Osteoblast (primary cell): ENCODE results near the gene SLC22A12. TPM values are rescaled to one million over a fixed set of nuclear protein-coding genes. Genes with fewer than 3 reads are reported as not detected.

ENCODE experiments used
- DNase-seq: peaks from one replicate; pipeline ENCODE4 v3.0.0; 2011; ENCODE audit warnings: low spot score, mixed read lengths; ENCODE audit not compliant: insufficient read length; ENCODE audit errors: missing footprints
- H2AFZ ChIP-seq: 2 replicates; pipeline ENCODE4 v1.6.0; 2011; ENCODE audit warnings: mild to moderate bottlenecking, low read length
- H3K27ac ChIP-seq: 2 replicates; pipeline ENCODE4 v1.5.1; 2011; ENCODE audit warnings: mild to moderate bottlenecking, low read depth, low read length, moderate library complexity
- H3K27me3 ChIP-seq: 2 replicates; pipeline ENCODE4 v1.6.0; 2012; ENCODE audit warnings: mild to moderate bottlenecking, control low read depth, inconsistent platforms, low read length, moderate library complexity; ENCODE audit not compliant: insufficient read depth
- H3K36me3 ChIP-seq: 2 replicates; pipeline ENCODE4 v1.5.1; 2011; ENCODE audit warnings: mild to moderate bottlenecking, low read length, control low read depth, moderate library complexity; ENCODE audit not compliant: insufficient read depth
- H3K4me1 ChIP-seq: 2 replicates; pipeline ENCODE4 v1.5.1; 2011; ENCODE audit warnings: mild to moderate bottlenecking, low read length, control low read depth, moderate library complexity; ENCODE audit not compliant: insufficient read depth
- H3K4me2 ChIP-seq: 2 replicates; pipeline ENCODE4 v1.6.0; 2011; ENCODE audit warnings: mild to moderate bottlenecking, low read length; ENCODE audit not compliant: insufficient read depth
- H3K4me3 ChIP-seq: fragments of 200-600 bp; sonication (generic); 3 replicates; pipeline ENCODE4 v1.5.1; 2012; ENCODE audit warnings: mild to moderate bottlenecking, low read length, inconsistent platforms; ENCODE audit not compliant: insufficient read depth
- H3K79me2 ChIP-seq: 2 replicates; pipeline ENCODE4 v1.6.0; 2012; ENCODE audit warnings: mild to moderate bottlenecking, low read length, control low read depth, inconsistent platforms; ENCODE audit not compliant: insufficient read depth
- H3K9me3 ChIP-seq: 2 replicates; pipeline ENCODE4 v1.5.1; 2011; ENCODE audit warnings: low read depth, low read length, control low read depth
- H4K20me1 ChIP-seq: 2 replicates; pipeline ENCODE4 v1.6.0; 2012; ENCODE audit warnings: mild to moderate bottlenecking, low read length, control low read depth; ENCODE audit not compliant: insufficient read depth
- total RNA-seq: library from RNA; depleted of rRNA; stranded (reverse); fragments of >200 nt; gene quantifications from 2 replicates; pipeline ENCODE4 v1.2.3, GENCODE V29; 2012
- TF ChIP-seq, protein P1 (sequence below): IDR thresholded peaks from 2 replicates; pipeline ENCODE4 v1.5.1; 2011; ENCODE audit warnings: mild to moderate bottlenecking, low read depth, low read length, moderate library complexity; ENCODE audit errors: extremely low read depth

Gene SLC22A12
- total RNA-seq, 1 donor = not detected

DNA sequence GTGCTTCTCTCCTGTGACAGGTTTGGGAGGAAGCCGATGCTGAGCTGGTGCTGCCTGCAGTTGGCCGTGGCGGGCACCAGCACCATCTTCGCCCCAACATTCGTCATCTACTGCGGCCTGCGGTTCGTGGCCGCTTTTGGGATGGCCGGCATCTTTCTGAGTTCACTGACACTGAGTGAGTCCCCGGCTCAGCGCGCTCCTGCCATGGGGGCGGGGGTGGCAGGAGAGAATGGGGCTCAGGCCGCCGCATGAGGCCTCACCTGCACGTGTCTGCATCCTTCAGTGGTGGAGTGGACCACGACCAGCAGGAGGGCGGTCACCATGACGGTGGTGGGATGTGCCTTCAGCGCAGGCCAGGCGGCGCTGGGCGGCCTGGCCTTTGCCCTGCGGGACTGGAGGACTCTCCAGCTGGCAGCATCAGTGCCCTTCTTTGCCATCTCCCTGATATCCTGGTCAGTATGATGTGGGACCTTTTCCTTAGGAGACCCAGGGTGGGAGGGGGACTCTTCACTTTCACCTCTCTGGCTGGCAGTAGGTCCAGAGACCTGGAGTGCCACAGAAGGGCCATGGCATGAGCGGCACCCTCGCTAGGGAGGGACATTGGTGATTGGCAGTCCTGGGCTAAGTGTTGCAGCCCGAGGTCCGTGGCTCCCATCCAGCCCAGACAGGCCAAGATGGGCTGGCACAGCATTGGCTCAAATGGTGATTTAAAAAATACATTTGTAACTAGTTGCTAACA, 28.9 kb upstream of the SLC22A12 start:
- no peak overlapping the region for H3K27ac ChIP-seq
- TF ChIP-seq, protein P1, sequence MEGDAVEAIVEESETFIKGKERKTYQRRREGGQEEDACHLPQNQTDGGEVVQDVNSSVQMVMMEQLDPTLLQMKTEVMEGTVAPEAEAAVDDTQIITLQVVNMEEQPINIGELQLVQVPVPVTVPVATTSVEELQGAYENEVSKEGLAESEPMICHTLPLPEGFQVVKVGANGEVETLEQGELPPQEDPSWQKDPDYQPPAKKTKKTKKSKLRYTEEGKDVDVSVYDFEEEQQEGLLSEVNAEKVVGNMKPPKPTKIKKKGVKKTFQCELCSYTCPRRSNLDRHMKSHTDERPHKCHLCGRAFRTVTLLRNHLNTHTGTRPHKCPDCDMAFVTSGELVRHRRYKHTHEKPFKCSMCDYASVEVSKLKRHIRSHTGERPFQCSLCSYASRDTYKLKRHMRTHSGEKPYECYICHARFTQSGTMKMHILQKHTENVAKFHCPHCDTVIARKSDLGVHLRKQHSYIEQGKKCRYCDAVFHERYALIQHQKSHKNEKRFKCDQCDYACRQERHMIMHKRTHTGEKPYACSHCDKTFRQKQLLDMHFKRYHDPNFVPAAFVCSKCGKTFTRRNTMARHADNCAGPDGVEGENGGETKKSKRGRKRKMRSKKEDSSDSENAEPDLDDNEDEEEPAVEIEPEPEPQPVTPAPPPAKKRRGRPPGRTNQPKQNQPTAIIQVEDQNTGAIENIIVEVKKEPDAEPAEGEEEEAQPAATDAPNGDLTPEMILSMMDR = no peak
- H3K9me3 ChIP-seq = no peaks in the 10 kb centered on the region
- H3K4me1 ChIP-seq = no peaks in the 10 kb centered on the region
- H4K20me1 ChIP-seq = no peaks in the 10 kb centered on the region
- no peak overlapping the region for H2AFZ ChIP-seq
- no peak overlapping the region for H3K4me2 ChIP-seq
- peak; percentile 52 for DNase-seq
- H3K27me3 ChIP-seq = no peaks in the 10 kb centered on the region
- H3K79me2 ChIP-seq = no peaks in the 10 kb centered on the region
- H3K36me3 ChIP-seq = no peaks in the 10 kb centered on the region
- no peak overlapping the region for H3K4me3 ChIP-seq

DNA sequence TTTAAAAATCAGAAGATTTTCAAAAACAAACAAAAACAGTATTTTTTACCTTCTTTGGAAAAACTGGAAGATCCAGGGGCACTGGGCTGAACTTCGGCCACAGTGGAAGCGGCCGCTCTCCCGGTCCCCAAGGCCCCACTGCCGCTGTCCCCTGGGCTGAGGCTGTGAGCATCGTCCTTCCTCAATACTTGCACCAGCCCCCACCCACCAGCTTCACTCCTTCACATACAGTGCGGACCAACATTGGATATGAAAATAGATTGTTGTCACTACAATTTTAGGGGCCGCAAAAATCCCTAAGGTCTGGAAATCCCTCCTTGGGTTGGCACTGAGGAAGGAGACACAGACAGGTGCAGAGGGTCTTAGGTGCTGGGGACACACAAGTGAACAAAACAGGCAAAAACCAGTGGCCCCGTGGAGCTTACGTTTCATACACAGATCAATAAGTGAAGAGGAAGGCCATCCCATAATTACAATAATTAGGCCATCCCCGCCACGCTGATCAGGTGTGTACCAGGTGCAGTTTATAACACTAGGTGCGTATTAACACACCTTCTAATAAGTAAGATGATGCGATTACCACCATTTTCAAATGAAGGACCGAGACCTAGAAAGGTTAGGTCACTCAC, 28.2 kb upstream of the SLC22A12 start:
- H2AFZ ChIP-seq = no peak overlapping the region
- TF ChIP-seq, protein P1 = no peak
- no peaks in the 10 kb centered on the region for H3K79me2 ChIP-seq
- no peaks in the 10 kb centered on the region for H3K36me3 ChIP-seq
- no peak overlapping the region for H3K27ac ChIP-seq
- peak; percentile 82 for DNase-seq
- no peaks in the 10 kb centered on the region for H3K4me1 ChIP-seq
- H3K27me3 ChIP-seq = no peaks in the 10 kb centered on the region
- H4K20me1 ChIP-seq = no peaks in the 10 kb centered on the region
- H3K4me2 ChIP-seq = no peak overlapping the region
- no peaks in the 10 kb centered on the region for H3K9me3 ChIP-seq
- H3K4me3 ChIP-seq = no peak overlapping the region

DNA sequence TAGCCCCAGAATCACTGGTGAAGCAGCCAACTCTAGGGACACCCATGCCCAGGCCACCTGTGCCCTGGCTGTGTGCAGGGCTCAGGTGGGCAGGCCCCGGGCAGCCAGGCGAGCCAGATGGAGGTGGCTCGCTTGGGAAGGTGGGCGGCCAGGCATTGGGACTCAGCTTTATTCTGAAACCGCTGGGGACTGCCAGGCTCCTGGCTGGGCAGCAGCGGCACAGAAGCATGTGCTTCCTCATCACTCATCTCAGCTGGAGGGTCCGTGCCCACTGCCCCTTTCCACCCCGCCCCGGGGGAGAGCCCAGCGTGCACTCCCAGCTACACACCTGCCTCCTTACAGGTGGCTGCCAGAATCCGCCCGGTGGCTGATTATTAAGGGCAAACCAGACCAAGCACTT, 27.1 kb upstream of the SLC22A12 start:
- Histone ChIP-seq H4K20me1 (no peaks in the 10 kb centered on the region), H3K4me3 (no peak overlapping the region), H3K27me3 (no peaks in the 10 kb centered on the region), H3K4me2 (no peak overlapping the region), H3K27ac (no peak overlapping the region), H3K4me1 (no peaks in the 10 kb centered on the region), H2AFZ (no peak overlapping the region), H3K36me3 (no peaks in the 10 kb centered on the region), H3K9me3 (no peaks in the 10 kb centered on the region), H3K79me2 (no peaks in the 10 kb centered on the region)
- TF ChIP-seq, protein P1 = no peak
- peak; percentile 75 for DNase-seq

DNA sequence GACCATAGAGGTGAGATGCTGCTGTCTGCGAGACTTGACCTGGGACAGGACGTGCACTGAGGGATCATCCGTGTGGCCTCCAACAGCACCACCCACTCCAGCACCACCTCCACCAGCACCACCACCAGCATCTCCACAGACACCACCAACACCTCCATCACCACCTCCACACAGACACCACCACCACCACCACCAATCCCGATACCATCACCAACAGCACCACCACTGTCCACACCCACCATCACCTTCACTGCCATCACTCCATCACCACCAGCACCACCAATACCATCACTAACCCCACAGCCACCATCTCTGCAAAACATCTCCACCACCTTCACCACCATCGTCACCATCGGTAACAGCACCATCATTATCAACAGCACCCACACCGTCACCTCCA, 26.6 kb upstream of the SLC22A12 start:
- peak; percentile 68 for DNase-seq
- Histone ChIP-seq H3K79me2 (no peaks in the 10 kb centered on the region), H4K20me1 (no peaks in the 10 kb centered on the region), H3K4me3 (no peak overlapping the region), H3K4me2 (no peak overlapping the region), H3K27ac (no peak overlapping the region), H3K36me3 (no peaks in the 10 kb centered on the region), H2AFZ (no peak overlapping the region), H3K9me3 (no peaks in the 10 kb centered on the region), H3K27me3 (no peaks in the 10 kb centered on the region), H3K4me1 (no peaks in the 10 kb centered on the region)
- TF ChIP-seq, protein P1 = no peak
